H1 (cell line): ENCODE measurements around the gene CTPS2. TPM values are rescaled to one million over a fixed set of nuclear protein-coding genes. Genes with fewer than 3 reads are reported as not detected.

Experiments used
- CTCF ChIA-PET: fragments of 300-600 bp; sonication (Branson Sonifier 250); formaldehyde crosslinking; loops from one replicate; lab custom pipeline; 2021; ENCODE audit not compliant: partially characterized antibody; lab: Charles Lee
- POLR2A ChIA-PET: fragments of 300-600 bp; sonication (Branson Sonifier 250); formaldehyde crosslinking; loops from one replicate; lab custom pipeline; 2021; ENCODE audit warnings: inconsistent platforms; ENCODE audit not compliant: partially characterized antibody; lab: Charles Lee
- DNase-seq, 2 experiments: peaks; one replicate each; pipeline versions ENCODE4 v3.0.0 to v3.0.0-alpha.2; 2010 to 2022; ENCODE audit warnings: low spot score in 2 of 2, low read depth in 1 of 2, mixed read lengths in 1 of 2
- FAIRE-seq: peaks from 2 replicates; lab custom pipeline; 2011; peaks lifted over from hg19 to GRCh38; lab: Jason Lieb, UNC
- H2AFZ ChIP-seq: 2 replicates; pipeline ENCODE4 v1.8.1; 2012; ENCODE audit warnings: low read length, inconsistent platforms
- H2AK5ac ChIP-seq: 2 replicates; pipeline ENCODE4 v1.6.1; 2013; ENCODE audit warnings: low read depth, low read length
- H2BK120ac ChIP-seq: replicated peaks from 2 replicates; pipeline ENCODE3; 2013; ENCODE audit warnings: low read depth, low read length, inconsistent platforms
- H2BK12ac ChIP-seq: 2 replicates; pipeline ENCODE4 v1.6.1; 2013; ENCODE audit warnings: low read depth, low read length
- H2BK15ac ChIP-seq: 2 replicates; pipeline ENCODE4 v1.6.1; 2013; ENCODE audit warnings: low read length
- H2BK20ac ChIP-seq: 2 replicates; pipeline ENCODE4 v1.6.1; 2013; ENCODE audit warnings: low read length
- H2BK5ac ChIP-seq: 2 replicates; pipeline ENCODE4 v1.6.1; 2013; ENCODE audit warnings: low read depth, low read length
- H3K14ac ChIP-seq: 2 replicates; pipeline ENCODE4 v1.6.1; 2013; ENCODE audit warnings: inconsistent platforms; ENCODE audit not compliant: insufficient read length
- H3K18ac ChIP-seq: 2 replicates; pipeline ENCODE4 v1.6.1; 2013; ENCODE audit warnings: low read length; ENCODE audit errors: extremely low read depth
- H3K23ac ChIP-seq: 2 replicates; pipeline ENCODE4 v1.6.1; 2013; ENCODE audit warnings: inconsistent platforms; ENCODE audit not compliant: insufficient read length
- H3K23me2 ChIP-seq: 2 replicates; pipeline ENCODE4 v1.6.1; 2013; ENCODE audit warnings: low read depth, low read length
- H3K27ac ChIP-seq: 2 replicates; pipeline ENCODE4 v1.6.1; 2011; ENCODE audit warnings: low read depth, low read length, inconsistent platforms
- H3K27me3 ChIP-seq, 4 experiments: replicated peaks in 1 of 4; 1 replicate in 1 of 4; 2 replicates in 3 of 4; pipeline versions ENCODE4 v1.6.1 to v1.8.1; 2011 to 2013; ENCODE audit warnings: low read length in 3 of 4, mild to moderate bottlenecking in 3 of 4, inconsistent platforms in 2 of 4, mixed read lengths in 2 of 4, moderate library complexity in 1 of 4; ENCODE audit not compliant: control insufficient read depth in 3 of 4, insufficient read depth in 3 of 4; ENCODE audit errors: extremely low read depth in 1 of 4
- H3K36me3 ChIP-seq, 4 experiments: 2 replicates each; pipeline versions ENCODE4 v1.6.1 to v1.8.1; 2011 to 2013; ENCODE audit warnings: mild to moderate bottlenecking in 4 of 4, low read length in 3 of 4, moderate library complexity in 2 of 4, control low read depth in 1 of 4, inconsistent platforms in 1 of 4; ENCODE audit not compliant: insufficient read depth in 4 of 4, control insufficient read depth in 2 of 4
- H3K4ac ChIP-seq: replicated peaks from 2 replicates; pipeline ENCODE3; 2013; ENCODE audit warnings: low read length, low read depth, mixed read lengths, inconsistent platforms; ENCODE audit not compliant: insufficient read length
- H3K4me1 ChIP-seq, 4 experiments: replicated peaks in 1 of 4; 1 replicate in 1 of 4; 2 replicates in 3 of 4; pipeline versions ENCODE4 v1.6.1 to v1.8.1; 2011 to 2013; ENCODE audit warnings: low read length in 3 of 4, inconsistent platforms in 2 of 4, mixed read lengths in 1 of 4; ENCODE audit not compliant: insufficient read depth in 4 of 4, control insufficient read depth in 3 of 4
- H3K4me2 ChIP-seq, 2 experiments: 2 replicates each; pipeline versions ENCODE4 v1.6.1 to v1.8.1; 2011 to 2013; ENCODE audit warnings: low read depth in 2 of 2, low read length in 2 of 2, control low read depth in 1 of 2, inconsistent platforms in 1 of 2, mild to moderate bottlenecking in 1 of 2; ENCODE audit not compliant: insufficient read depth in 1 of 2
- H3K4me3 ChIP-seq, 4 experiments: fragments of 200-600, 300-600 bp in 1 of 4; sonication (generic), shearing (Covaris generic), sonication (Bioruptor Twin) in 1 of 4; 2 replicates each; pipeline versions ENCODE4 v1.5.1 to v1.8.1; 2011 to 2016; ENCODE audit warnings: low read length in 4 of 4, low read depth in 3 of 4, control low read depth in 2 of 4, inconsistent platforms in 2 of 4, mild to moderate bottlenecking in 2 of 4, mixed read lengths in 1 of 4, moderate library complexity in 1 of 4; ENCODE audit not compliant: insufficient read depth in 2 of 4; ENCODE audit errors: extremely low read depth in 1 of 4
- H3K56ac ChIP-seq: replicated peaks from 2 replicates; pipeline ENCODE3; 2013; ENCODE audit warnings: low read depth, mild to moderate bottlenecking, mixed read lengths, low read length, inconsistent platforms; ENCODE audit not compliant: insufficient read length
- H3K79me1 ChIP-seq: 2 replicates; pipeline ENCODE4 v1.6.1; 2013; ENCODE audit warnings: low read depth, low read length, control low read depth
- H3K79me2 ChIP-seq, 2 experiments: 2 replicates each; pipeline versions ENCODE4 v1.6.1 to v1.8.1; 2012 to 2013; ENCODE audit warnings: low read length in 2 of 2, mild to moderate bottlenecking in 2 of 2, inconsistent platforms in 1 of 2; ENCODE audit not compliant: insufficient read depth in 2 of 2, control insufficient read depth in 1 of 2
- H3K9ac ChIP-seq, 4 experiments: replicated peaks in 1 of 4; 1 replicate in 1 of 4; 2 replicates in 3 of 4; pipeline versions ENCODE4 v1.6.1 to v1.8.1; 2011 to 2013; ENCODE audit warnings: low read depth in 3 of 4, low read length in 3 of 4, control low read depth in 2 of 4, mild to moderate bottlenecking in 2 of 4, moderate library complexity in 2 of 4, inconsistent platforms in 1 of 4; ENCODE audit errors: extremely low read depth in 1 of 4
- H3K9me3 ChIP-seq, 2 experiments: 2 replicates each; pipeline versions ENCODE4 v1.6.1 to v1.8.1; 2012 to 2013; ENCODE audit warnings: mild to moderate bottlenecking in 2 of 2, moderate library complexity in 2 of 2, control low read depth in 1 of 2, inconsistent platforms in 1 of 2, low read depth in 1 of 2, low read length in 1 of 2, mixed read lengths in 1 of 2; ENCODE audit not compliant: insufficient read depth in 2 of 2
- H4K20me1 ChIP-seq, 2 experiments: replicated peaks in 1 of 2; 2 replicates each; pipeline versions ENCODE3 to v1.8.1; 2011 to 2013; ENCODE audit warnings: inconsistent platforms in 2 of 2, low read length in 2 of 2, mild to moderate bottlenecking in 1 of 2; ENCODE audit not compliant: insufficient read depth in 2 of 2, control insufficient read depth in 1 of 2
- H4K5ac ChIP-seq: 2 replicates; pipeline ENCODE4 v1.6.1; 2013; ENCODE audit warnings: low read length, low read depth, mixed read lengths, inconsistent platforms; ENCODE audit not compliant: insufficient read length
- H4K8ac ChIP-seq: 2 replicates; pipeline ENCODE4 v1.8.0; 2013; ENCODE audit warnings: mild to moderate bottlenecking, moderate library complexity, low read length, inconsistent platforms; ENCODE audit not compliant: insufficient read depth; ENCODE audit errors: extremely low read depth
- H4K91ac ChIP-seq: replicated peaks from 2 replicates; pipeline ENCODE3; 2013; ENCODE audit warnings: low read length, mixed read lengths, inconsistent platforms; ENCODE audit not compliant: insufficient read length
- RBBP5 ChIP-seq: IDR thresholded peaks from 2 replicates; pipeline ENCODE4 v1.7.1; 2012; ENCODE audit warnings: low read depth, mild to moderate bottlenecking, inconsistent platforms, low read length, moderate library complexity, borderline replicate concordance
- WGBS, 2 experiments: shearing (Covaris generic) in 1 of 2; methylation state at CpG; one replicate each; pipeline versions ENCODE4 v1.1.6 to v1.1.7; 2013 to 2015; ENCODE audit warnings: low lambda C conversion rate in 2 of 2, mixed read lengths in 2 of 2, inconsistent platforms in 1 of 2, low coverage in 1 of 2, missing lambda C conversion rate in 1 of 2; ENCODE audit not compliant: insufficient replicate concordance in 2 of 2, insufficient coverage in 1 of 2, insufficient read length in 1 of 2; ENCODE audit errors: extremely low coverage in 1 of 2, missing lambda C conversion rate in 1 of 2; 5-methylcytosine and 5-hydroxymethylcytosine counted together
- polyA plus RNA-seq, 7 experiments: library from polyadenylated mRNA; depleted of rRNA in 3 of 7; stranded (reverse) in 5 of 7; unstranded in 2 of 7; fragments of >200 nt in 5 of 7; fragments of 200-250 nt in 2 of 7; gene quantifications; 1 replicate in 5 of 7; 2 replicates in 1 of 7; 4 replicates in 1 of 7; pipeline versions ENCODE4 v1.2.1 to v1.2.3, GENCODE V29; 2011 to 2013; ENCODE audit warnings: missing spikeins in 2 of 7, mixed read lengths in 2 of 7
- total RNA-seq: library from RNA; stranded (reverse); fragmentation: NEBNext Ultra II Directional; extraction: Animal tissue kit (Norgen Biotek cat#: 25700); gene quantifications from 2 replicates; pipeline ENCODE4 v1.2.1, GENCODE V29; 2021

The CTPS2 gene
- total and polyA plus RNA-seq, 2 of the 8 experiments (the other 6 are each of a cell fraction or from before 2014, with no cell fraction given), result 17.1 to 34.0 TPM

GRCh38 chrX:16560173-16560572, 152.3 kb downstream of the CTPS2 start:
- FAIRE-seq (no peak), DNase-seq (no peak)
- H2BK20ac ChIP-seq, result no peak overlapping the region
- H2BK5ac ChIP-seq, result no peak overlapping the region
- H3K9ac ChIP-seq, result no peak overlapping the region
- no peaks in the 10 kb centered on the region for H3K23me2 ChIP-seq
- no peak overlapping the region for H3K18ac ChIP-seq
- no peak overlapping the region for H2BK15ac ChIP-seq
- no peak overlapping the region for H3K4ac ChIP-seq
- no peak for TF ChIP-seq RBBP5
- no peak overlapping the region for H2AFZ ChIP-seq
- no peak overlapping the region for H3K4me2 ChIP-seq
- no peak overlapping the region for H4K91ac ChIP-seq
- H3K4me3 ChIP-seq, result no peak overlapping the region
- no peak overlapping the region for H3K23ac ChIP-seq
- no peak overlapping the region for H3K56ac ChIP-seq
- no peak overlapping the region for H4K8ac ChIP-seq
- H2BK12ac ChIP-seq, result no peak overlapping the region
- no peaks in the 10 kb centered on the region for H3K36me3 ChIP-seq
- no peak overlapping the region for H4K5ac ChIP-seq
- H3K14ac ChIP-seq, result no peak overlapping the region
- no peaks in the 10 kb centered on the region for H3K79me1 ChIP-seq
- no peak overlapping the region for H2BK120ac ChIP-seq
- no peak overlapping the region for H2AK5ac ChIP-seq
- H4K20me1 ChIP-seq, result no peaks in the 10 kb centered on the region
- H3K27me3 ChIP-seq, result no peaks in the 10 kb centered on the region
- WGBS, 2 experiments, result 98% methylated on average over 4 of the region's 4 CpGs; no CpG with 5 or more reads in 1 of the 2 experiments
- no peaks in the 10 kb centered on the region for H3K79me2 ChIP-seq
- no peak overlapping the region for H3K27ac ChIP-seq
- POLR2A ChIA-PET, result no interaction called here
- H3K9me3 ChIP-seq, result peaks cover 0 to 4% of the 10 kb centered on the region in 2 experiments; a peak in 2 of 4 replicates
- CTCF ChIA-PET, result no interaction called here
- H3K4me1 ChIP-seq, result no peaks in the 10 kb centered on the region
